ENCODE data around the gene ZNF821.

DNA sequence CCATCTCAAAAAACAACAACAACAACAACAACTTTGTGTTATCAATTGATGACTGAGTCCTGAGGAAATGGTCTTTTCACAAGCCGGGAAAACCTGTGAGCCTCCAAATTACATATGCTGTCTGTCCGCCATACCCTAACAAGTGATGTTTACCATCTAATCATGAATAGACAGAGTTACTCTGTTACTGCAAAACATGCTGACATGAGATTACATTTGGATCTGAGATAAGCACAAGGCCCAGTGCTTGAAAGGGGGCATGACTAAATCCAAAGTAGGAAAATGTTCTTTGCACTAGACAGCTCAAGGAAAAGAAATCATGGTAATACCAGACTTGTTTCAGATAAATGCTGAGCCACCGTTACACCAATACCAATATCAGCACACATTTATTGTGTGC lies 46.8 kb downstream of the ZNF821 start:
- no peak for TF ChIP-seq POLR2A (IDR thresholded peaks at IDR 0.05)
- TF ChIP-seq, protein P1, sequence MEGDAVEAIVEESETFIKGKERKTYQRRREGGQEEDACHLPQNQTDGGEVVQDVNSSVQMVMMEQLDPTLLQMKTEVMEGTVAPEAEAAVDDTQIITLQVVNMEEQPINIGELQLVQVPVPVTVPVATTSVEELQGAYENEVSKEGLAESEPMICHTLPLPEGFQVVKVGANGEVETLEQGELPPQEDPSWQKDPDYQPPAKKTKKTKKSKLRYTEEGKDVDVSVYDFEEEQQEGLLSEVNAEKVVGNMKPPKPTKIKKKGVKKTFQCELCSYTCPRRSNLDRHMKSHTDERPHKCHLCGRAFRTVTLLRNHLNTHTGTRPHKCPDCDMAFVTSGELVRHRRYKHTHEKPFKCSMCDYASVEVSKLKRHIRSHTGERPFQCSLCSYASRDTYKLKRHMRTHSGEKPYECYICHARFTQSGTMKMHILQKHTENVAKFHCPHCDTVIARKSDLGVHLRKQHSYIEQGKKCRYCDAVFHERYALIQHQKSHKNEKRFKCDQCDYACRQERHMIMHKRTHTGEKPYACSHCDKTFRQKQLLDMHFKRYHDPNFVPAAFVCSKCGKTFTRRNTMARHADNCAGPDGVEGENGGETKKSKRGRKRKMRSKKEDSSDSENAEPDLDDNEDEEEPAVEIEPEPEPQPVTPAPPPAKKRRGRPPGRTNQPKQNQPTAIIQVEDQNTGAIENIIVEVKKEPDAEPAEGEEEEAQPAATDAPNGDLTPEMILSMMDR (IDR thresholded peaks at IDR 0.05 in 8 of 11, conservative IDR thresholded peaks at IDR 0.05 in 3 of 11), result no peak
